GM21526 (cell line): Measurements from ENCODE around the gene NDUFB7.

ENCODE experiments used
- ATAC-seq: cut with Tn5 transposase; IDR thresholded peaks from one replicate; pipeline ENCODE4 v1.9.1; 2021; ENCODE audit warnings: moderate library complexity; ENCODE audit not compliant: unreplicated experiment, low FRiP score

The NDUFB7 gene

GRCh38 chr19:14528419-14529253 is 43.2 kb downstream of the NDUFB7 start:
- no peak for ATAC-seq

GRCh38 chr19:14526423-14526822 is 45.4 kb downstream of the NDUFB7 start:
- ATAC-seq = no peak

- no peak for ATAC-seq
Measured at GRCh38 chr19:14525729-14526128, 46.1 kb downstream of the NDUFB7 start.

GRCh38 chr19:14520543-14520942 is 51.3 kb downstream of the NDUFB7 start:
- no peak for ATAC-seq

- no peak for ATAC-seq
Measured at GRCh38 chr19:14519860-14520407, 51.9 kb downstream of the NDUFB7 start.

GRCh38 chr19:14519245-14519859 is 52.5 kb downstream of the NDUFB7 start:
- no peak for ATAC-seq

GRCh38 chr19:14517840-14518505 is 53.9 kb downstream of the NDUFB7 start, which contains the start of gene DNAJB1:
DNAJB1 (minus strand) TSS chr19:14518397; CDS start chr19:14518349, 48 bp downstream.
- ATAC-seq = peak; percentile 57

GRCh38 chr19:14517446-14517839 is 54.4 kb downstream of the NDUFB7 start:
- no peak for ATAC-seq

GRCh38 chr19:14516746-14517438 is 55.0 kb downstream of the NDUFB7 start:
- ATAC-seq = no peak
